Chondrocyte (in vitro differentiated cells): ENCODE results near the gene RPS6KA3. TPM values are rescaled to one million over a fixed set of nuclear protein-coding genes. Genes with fewer than 3 reads are reported as not detected.

Source experiments
- DNase-seq: peaks from one replicate; pipeline ENCODE4 v3.0.0; 2021; ENCODE audit warnings: mixed read lengths, low spot score
- H3K27ac Mint-ChIP-seq: one replicate; pipeline ENCODE4 v1.8.0; 2021; ENCODE audit warnings: mild to moderate bottlenecking, moderate library complexity, mixed read lengths; ENCODE audit not compliant: unreplicated experiment
- H3K27me3 Mint-ChIP-seq: 2 replicates; pipeline ENCODE4 v1.8.0; 2021; ENCODE audit warnings: low read depth, mixed read lengths
- H3K36me3 Mint-ChIP-seq: 2 replicates; pipeline ENCODE4 v1.8.0; 2021; ENCODE audit warnings: low read depth, mixed read lengths
- H3K4me1 Mint-ChIP-seq: 2 replicates; pipeline ENCODE4 v1.8.0; 2021; ENCODE audit warnings: low read depth, mild to moderate bottlenecking, mixed read lengths
- H3K4me3 Mint-ChIP-seq: one replicate; pipeline ENCODE4 v1.8.0; 2021; ENCODE audit warnings: mild to moderate bottlenecking, moderate library complexity, mixed read lengths; ENCODE audit not compliant: unreplicated experiment
- H3K9me3 Mint-ChIP-seq: 2 replicates; pipeline ENCODE4 v1.8.0; 2021; ENCODE audit warnings: low read depth, mixed read lengths
- CTCF ChIP-seq: fragments of 200-600 bp; sonication (generic); IDR thresholded peaks from 2 replicates; pipeline ENCODE4 v1.5.0; 2021; ENCODE audit warnings: antibody characterized with exemption, mild to moderate bottlenecking, moderate library complexity
- long read RNA-seq: library from polyadenylated mRNA; stranded (forward); transcript quantifications from one replicate; pipeline ENCODE4 v2.0.0, GENCODE V29; 2021
- total RNA-seq: library from RNA; stranded (reverse); gene quantifications from 3 replicates; pipeline ENCODE4 v1.2.1, GENCODE V29; 2021

RPS6KA3 gene
- total RNA-seq, result 18.4 to 19.5 TPM (median 18.8 TPM) in 3 replicates
- long read RNA-seq, full-length matches to known transcripts, result 9 of 12 reads
- long read RNA-seq, partial matches to known transcripts, result 0 of 12 reads
- long read RNA-seq, other reads (novel, unspliced or antisense), result 3 of 12 reads

GRCh38 chrX:20266810-20267606 is at the start of gene RPS6KA3:
Gene RPS6KA3 (minus strand): TSS chrX:20266909. CDS start chrX:20266632, 277 bp downstream.
- Mint-ChIP-seq H3K36me3 (no peaks in the 10 kb centered on the region), H3K27ac (peak within 1 kb of the TSS; percentile 95), H3K4me1 (peaks cover 12% of the 10 kb centered on the region), H3K27me3 (no peaks in the 10 kb centered on the region), H3K4me3 (peak within 1 kb of the TSS; percentile 87), H3K9me3 (no peaks in the 10 kb centered on the region)
- TF ChIP-seq CTCF, result no peak
- peak; percentile 95 for DNase-seq

DNA sequence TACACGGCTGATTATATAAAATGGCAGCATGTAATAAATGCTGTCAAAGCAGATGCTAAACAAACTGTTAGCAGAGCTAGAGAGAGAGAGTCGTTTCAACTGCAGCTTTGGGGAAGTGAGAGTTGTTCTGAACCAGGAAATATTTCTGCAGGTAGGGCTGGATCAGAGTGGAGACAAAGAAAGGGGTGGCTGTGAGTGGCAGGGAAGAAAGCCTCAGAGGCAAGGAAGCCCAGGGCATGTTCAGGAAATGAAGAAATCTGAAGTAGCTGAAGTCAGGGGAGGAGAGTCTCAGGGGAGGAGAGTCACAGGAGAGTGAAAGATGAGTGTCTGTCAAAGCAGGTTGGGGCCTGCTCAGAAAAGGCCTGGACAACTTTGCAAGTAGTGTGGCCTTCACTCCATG is 48.4 kb upstream of the RPS6KA3 start:
- H3K36me3 Mint-ChIP-seq, result no peaks in the 10 kb centered on the region
- no peaks in the 10 kb centered on the region for H3K27me3 Mint-ChIP-seq
- peaks cover 7% of the 10 kb centered on the region for H3K9me3 Mint-ChIP-seq
- DNase-seq, result no peak
- H3K4me1 Mint-ChIP-seq, result peaks cover 4% of the 10 kb centered on the region
- H3K4me3 Mint-ChIP-seq, result no peak overlapping the region
- TF ChIP-seq CTCF, result no peak
- no peak overlapping the region for H3K27ac Mint-ChIP-seq

DNA sequence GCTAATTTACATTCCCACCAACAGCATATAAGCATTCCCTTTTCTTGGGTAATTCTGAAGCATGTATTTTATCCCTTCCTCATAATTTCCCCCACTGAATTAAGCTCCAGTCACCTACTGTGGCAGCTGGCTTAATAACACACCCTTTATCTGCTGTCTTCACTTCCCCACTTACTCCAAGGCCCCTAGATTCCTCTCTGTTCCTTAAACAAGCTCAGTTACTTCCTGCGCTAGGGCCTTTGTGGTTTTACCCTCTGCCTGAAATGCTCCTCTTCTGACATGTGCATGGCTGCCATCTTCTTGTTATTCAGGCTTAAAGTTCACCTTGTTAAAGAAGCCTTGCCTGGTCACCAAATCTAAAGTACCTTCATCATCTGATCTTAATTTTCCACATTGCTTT is 47.2 kb upstream of the RPS6KA3 start:
- Mint-ChIP-seq H3K4me1 (peaks cover 10% of the 10 kb centered on the region), H3K9me3 (peaks cover 7% of the 10 kb centered on the region), H3K27ac (no peak overlapping the region), H3K36me3 (no peaks in the 10 kb centered on the region), H3K27me3 (no peaks in the 10 kb centered on the region), H3K4me3 (no peak overlapping the region)
- TF ChIP-seq CTCF, result no peak
- no peak for DNase-seq

DNA sequence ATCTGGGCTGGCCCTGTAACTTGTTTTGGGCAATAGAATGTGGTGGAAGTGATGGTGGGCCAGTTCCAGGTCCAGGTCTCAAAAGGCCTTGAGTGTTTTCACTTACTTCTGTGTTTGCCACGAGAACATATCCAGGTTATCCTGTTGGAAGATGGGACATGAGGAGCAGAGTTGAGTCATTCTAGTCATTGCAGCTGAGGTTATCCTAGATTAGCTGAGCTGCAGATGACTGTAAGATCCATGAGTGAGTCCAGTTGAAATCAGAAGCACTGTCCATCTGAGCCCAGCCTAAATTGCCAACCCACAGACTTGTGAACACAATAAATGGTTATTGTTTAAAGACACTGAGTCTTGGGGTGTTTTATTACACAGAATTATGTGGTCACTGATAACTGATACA is 45.3 kb upstream of the RPS6KA3 start:
- Mint-ChIP-seq H3K4me3 (no peak overlapping the region), H3K9me3 (peaks cover 7% of the 10 kb centered on the region), H3K27ac (no peak overlapping the region), H3K4me1 (peaks cover 17% of the 10 kb centered on the region), H3K27me3 (no peaks in the 10 kb centered on the region), H3K36me3 (no peaks in the 10 kb centered on the region)
- no peak for DNase-seq
- TF ChIP-seq CTCF, result no peak

- peaks cover 19% of the 10 kb centered on the region for H3K4me1 Mint-ChIP-seq
- no peak overlapping the region for H3K27ac Mint-ChIP-seq
- H3K9me3 Mint-ChIP-seq, result peaks cover 7% of the 10 kb centered on the region
- no peak for TF ChIP-seq CTCF
- DNase-seq, result no peak
- no peaks in the 10 kb centered on the region for H3K27me3 Mint-ChIP-seq
- H3K4me3 Mint-ChIP-seq, result no peak overlapping the region
- H3K36me3 Mint-ChIP-seq, result no peaks in the 10 kb centered on the region
Observed at GRCh38 chrX:20311505-20311904, 44.8 kb upstream of the RPS6KA3 start.
